ENCODE data around the gene DPM3.
A peak's percentile ranks its signal among the peaks of the same experiment; 100 is the strongest.

Gene DPM3

DNA sequence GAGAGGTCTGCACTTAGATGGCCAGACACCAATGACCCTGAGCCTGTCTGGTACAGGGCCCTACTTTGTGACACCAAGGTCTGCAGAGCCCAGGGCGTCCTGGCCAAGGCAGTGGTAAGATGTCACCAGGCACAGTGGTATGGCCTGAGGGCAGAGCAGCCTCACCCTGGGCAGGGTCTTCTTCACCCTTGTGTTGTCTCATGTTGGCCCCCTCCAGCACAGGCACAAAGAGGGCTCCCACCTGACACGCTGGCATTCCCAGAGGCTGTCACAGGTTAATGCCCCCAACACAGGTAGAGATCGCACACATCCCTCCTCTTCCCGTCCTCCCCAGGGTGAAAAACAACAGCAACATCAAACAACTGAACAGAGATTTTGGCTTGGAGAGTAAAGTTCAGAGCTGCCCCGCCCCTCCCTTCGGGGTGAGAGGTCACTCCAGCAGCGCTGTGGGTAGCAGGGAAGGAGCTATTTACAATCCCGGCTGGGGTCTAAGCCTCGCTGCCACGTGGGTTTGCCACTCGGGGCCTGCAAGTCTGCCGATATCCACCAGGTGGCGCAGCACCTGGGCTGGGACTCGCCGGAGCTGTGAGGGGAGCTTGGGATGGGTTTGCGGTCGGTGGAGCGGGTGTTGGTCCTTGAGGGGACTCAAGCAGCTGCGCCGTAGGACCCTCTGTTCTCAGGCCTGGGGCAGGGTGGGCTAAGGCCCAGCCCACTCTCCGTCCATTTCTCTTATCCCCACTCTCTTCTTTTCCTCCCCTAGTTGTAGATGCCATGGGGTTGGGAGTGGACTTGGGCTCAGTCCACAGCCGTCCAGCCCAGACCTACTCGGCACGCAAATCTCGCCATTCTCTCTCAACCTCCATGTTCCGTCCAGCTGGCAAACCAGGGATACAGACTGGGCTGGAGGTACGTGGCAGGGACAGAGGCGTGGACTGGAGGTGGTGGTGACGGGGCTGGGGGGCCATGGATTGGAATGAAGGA, 49.0 kb downstream of the DPM3 start:
- DNase-seq: peak; percentile 38

Measured in DMS153 (cell line).